Mucosa of descending colon (tissue), 3 donors: ENCODE measurements around the gene PLPP6. TPM values are rescaled to one million over a fixed set of nuclear protein-coding genes. Genes with fewer than 3 reads are reported as not detected.

Experiments used
- ATAC-seq: fragments of 200-7000 bp; cut with Tn5 transposase; one replicate; pipeline ENCODE4 v1.9.1; 2020; ENCODE audit warnings: mild to moderate bottlenecking, moderate library complexity
- DNase-seq, 3 donors: peaks; one replicate each; pipeline ENCODE4 v3.0.0-alpha.2; 2020
- H3K36me3 ChIP-seq: fragments of 200-600 bp; one replicate; pipeline ENCODE4 v1.8.0; 2021; ENCODE audit warnings: low read depth, mild to moderate bottlenecking
- H3K4me1 ChIP-seq: fragments of 200-600 bp; one replicate; pipeline ENCODE4 v1.8.0; 2021; ENCODE audit warnings: low read depth, mild to moderate bottlenecking
- H3K4me3 ChIP-seq: fragments of 200-600 bp; one replicate; pipeline ENCODE4 v1.8.0; 2021; ENCODE audit warnings: mild to moderate bottlenecking
- H3K9me3 ChIP-seq: fragments of 200-600 bp; one replicate; pipeline ENCODE4 v1.8.0; 2021; ENCODE audit warnings: mild to moderate bottlenecking
- intact Hi-C, 2 donors: fragments of 100-400 bp; cut with DNase I in 1 of 2; cut with micrococcal nuclease in 1 of 2; formaldehyde crosslinking; loops; one replicate each; pipeline versions ENCODE4 v1.11.0 to v1.11.1; 2022; cut with DNase I, micrococcal nuclease
- total RNA-seq, 3 donors: library from RNA; stranded (reverse); fragmentation: NEBNext Ultra II Directional in 2 of 3; extraction: Animal tissue kit (Norgen Biotek cat#: 25700) in 2 of 3; gene quantifications; one replicate each; pipeline versions ENCODE4 v1.2.1 to v1.2.4, GENCODE V29; 2021 to 2023
- TF ChIP-seq, protein P1 (sequence below): fragments of 200-600 bp; IDR thresholded peaks from one replicate; pipeline ENCODE4 v1.8.0; 2022; ENCODE audit warnings: antibody characterized with exemption, mild to moderate bottlenecking
- donor health status: DM: no; HTN: no; CAD: no; lungs with moderate emphysema.
- donor health status: DM: no; HTN: no; CAD: no.
- donor health status: DM: no; HTN: yes; CAD: no.

PLPP6 gene
- total RNA-seq, 3 donors from 2014 or later = 9.5 to 21.5 (median 17.2) TPM

DNA sequence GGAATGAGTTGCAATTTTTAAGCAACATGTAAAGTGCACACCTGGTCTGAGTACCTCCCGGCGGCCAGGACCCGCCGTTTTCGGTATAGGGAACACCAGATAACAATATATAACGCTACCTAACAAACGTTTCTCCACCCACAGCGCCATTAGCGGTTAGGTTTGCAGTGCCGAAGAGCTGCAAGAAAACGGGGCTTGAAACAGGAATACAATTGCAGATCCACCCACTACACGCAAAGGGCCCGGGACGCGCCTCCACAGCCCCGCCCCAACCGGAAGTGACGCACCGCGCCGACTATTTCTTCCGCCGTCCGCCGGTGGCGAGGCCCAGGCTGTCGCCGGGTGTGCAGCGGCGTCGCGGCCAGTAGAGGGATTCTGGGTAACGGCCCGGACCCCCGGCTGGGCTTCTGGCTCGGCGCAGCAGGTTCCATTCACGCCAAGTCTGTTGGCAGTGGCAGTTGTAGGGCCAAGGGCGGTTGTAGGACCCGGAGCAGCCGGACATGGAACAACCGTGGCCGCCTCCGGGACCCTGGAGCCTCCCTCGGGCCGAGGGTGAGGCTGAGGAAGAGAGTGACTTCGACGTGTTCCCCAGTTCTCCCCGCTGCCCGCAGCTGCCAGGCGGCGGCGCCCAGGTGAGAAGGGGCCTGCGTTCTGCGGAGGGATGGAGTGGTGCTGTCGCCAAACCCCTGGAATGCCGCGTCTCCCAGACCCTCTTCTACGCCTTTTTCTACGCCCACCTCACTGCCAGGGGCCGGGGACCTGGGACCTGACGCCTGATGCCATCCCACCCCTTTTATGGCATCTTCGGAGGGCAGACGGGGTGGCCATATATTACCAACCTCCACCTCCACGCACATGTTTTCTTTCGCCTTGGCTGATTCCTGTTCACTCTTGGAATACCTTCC, 17.4 kb downstream of the PLPP6 start, which contains the start of gene CDC37L1:
CDC37L1 (plus strand) TSS at position 302 of the 905 bp plus-strand sequence; CDS start at position 501, 199 bp downstream.
- H3K9me3 ChIP-seq = no peaks in the 10 kb centered on the region
- no peaks in the 10 kb centered on the region for H3K36me3 ChIP-seq
- intact Hi-C loops = no loop called here
- peaks cover 26% of the 10 kb centered on the region for H3K4me1 ChIP-seq
- DNase-seq (peak; percentile 99 to 100 (median 100)), ATAC-seq (peak; percentile 97)
- TF ChIP-seq, protein P1, sequence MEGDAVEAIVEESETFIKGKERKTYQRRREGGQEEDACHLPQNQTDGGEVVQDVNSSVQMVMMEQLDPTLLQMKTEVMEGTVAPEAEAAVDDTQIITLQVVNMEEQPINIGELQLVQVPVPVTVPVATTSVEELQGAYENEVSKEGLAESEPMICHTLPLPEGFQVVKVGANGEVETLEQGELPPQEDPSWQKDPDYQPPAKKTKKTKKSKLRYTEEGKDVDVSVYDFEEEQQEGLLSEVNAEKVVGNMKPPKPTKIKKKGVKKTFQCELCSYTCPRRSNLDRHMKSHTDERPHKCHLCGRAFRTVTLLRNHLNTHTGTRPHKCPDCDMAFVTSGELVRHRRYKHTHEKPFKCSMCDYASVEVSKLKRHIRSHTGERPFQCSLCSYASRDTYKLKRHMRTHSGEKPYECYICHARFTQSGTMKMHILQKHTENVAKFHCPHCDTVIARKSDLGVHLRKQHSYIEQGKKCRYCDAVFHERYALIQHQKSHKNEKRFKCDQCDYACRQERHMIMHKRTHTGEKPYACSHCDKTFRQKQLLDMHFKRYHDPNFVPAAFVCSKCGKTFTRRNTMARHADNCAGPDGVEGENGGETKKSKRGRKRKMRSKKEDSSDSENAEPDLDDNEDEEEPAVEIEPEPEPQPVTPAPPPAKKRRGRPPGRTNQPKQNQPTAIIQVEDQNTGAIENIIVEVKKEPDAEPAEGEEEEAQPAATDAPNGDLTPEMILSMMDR = peak; percentile 69
- peak within 1 kb of the TSS; percentile 50 for H3K4me3 ChIP-seq

DNA sequence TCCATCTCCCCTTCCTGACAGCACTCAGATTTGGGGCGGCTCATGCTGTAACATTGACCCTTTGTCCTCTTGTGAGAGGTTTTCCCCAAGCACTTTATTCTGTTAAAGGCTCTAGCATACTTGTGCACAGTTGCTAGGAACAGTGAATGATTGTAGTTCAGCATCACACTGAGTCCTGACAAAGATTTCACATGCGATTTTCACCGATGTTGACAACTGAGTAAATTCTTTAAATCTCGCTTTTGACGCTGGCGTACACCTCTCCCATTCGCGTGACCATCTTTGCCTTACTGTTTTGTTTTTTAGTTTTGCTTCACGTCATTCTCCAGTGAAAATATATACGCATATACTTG, 18.1 kb downstream of the PLPP6 start:
- intact Hi-C loops = no loop called here
- H3K36me3 ChIP-seq = no peaks in the 10 kb centered on the region
- DNase-seq (no peak), ATAC-seq (no peak)
- H3K4me3 ChIP-seq = peak overlapping the region; percentile 50
- H3K4me1 ChIP-seq = peaks cover 27% of the 10 kb centered on the region
- H3K9me3 ChIP-seq = no peaks in the 10 kb centered on the region
- TF ChIP-seq, protein P1 = no peak

DNA sequence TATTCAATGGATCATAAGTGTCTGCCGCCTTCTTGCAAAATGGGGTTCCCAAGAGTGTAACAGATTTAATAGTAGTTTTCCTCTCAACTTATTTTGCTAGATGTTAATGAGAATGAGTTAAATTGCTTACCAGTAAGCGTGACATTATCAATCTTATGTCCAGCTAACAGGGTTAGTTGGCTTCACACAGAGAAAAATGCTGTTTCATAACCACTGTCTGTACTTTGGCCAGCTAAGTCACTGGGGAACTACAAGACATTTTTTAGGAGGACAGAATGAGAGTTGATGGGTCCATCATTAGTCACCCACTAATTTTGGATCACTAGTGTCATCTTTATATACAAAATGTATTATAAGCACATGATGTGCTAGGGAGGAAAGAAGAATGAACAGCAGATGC, 18.7 kb downstream of the PLPP6 start:
- H3K9me3 ChIP-seq = no peaks in the 10 kb centered on the region
- TF ChIP-seq, protein P1 = no peak
- intact Hi-C loops = no loop called here
- DNase-seq = no peak
- H3K36me3 ChIP-seq = no peaks in the 10 kb centered on the region
- no peak overlapping the region for H3K4me3 ChIP-seq
- peaks cover 27% of the 10 kb centered on the region for H3K4me1 ChIP-seq
- ATAC-seq = no peak

DNA sequence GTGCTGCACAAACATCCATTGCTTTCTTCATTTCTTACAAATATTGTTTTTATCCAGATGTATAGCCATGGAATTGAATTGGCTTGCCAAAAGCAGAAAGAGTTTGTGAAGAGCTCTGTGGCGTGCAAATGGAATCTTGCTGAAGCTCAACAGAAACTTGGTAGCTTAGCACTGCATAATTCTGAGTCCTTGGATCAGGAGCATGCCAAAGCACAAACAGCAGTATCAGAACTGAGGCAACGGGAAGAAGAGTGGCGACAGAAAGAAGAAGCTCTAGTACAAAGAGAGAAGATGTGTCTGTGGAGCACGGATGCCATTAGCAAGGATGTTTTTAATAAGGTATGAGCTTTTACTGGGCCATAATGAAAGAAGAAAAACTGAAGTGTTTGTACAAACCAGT, 22.7 kb downstream of the PLPP6 start:
- TF ChIP-seq, protein P1 = no peak
- ATAC-seq (no peak), DNase-seq (no peak)
- Histone ChIP-seq H3K4me1 (peaks cover 15% of the 10 kb centered on the region), H3K4me3 (no peak overlapping the region), H3K36me3 (no peaks in the 10 kb centered on the region), H3K9me3 (no peaks in the 10 kb centered on the region)
- intact Hi-C loops = no loop called here

DNA sequence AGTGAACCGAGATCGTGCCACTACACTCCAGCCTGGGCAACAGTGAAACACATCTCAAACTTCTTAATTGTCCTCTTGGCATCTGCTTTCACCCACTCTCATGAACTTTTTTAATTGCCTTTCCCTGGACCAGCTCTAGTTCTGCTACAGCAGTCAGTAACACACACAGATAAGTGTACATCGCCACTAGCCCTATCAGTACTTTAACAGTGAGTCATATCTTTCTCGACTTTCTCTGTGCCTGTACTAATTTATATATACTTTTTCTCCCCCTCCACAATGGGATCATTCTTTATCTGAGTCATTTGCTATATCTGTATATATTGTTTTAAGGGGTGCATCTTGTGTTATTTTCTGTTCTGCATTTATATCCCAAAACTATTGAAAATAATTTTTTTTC, 24.0 kb downstream of the PLPP6 start:
- intact Hi-C loops = no loop called here
- peaks cover 9% of the 10 kb centered on the region for H3K4me1 ChIP-seq
- no peaks in the 10 kb centered on the region for H3K36me3 ChIP-seq
- ATAC-seq (no peak), DNase-seq (no peak)
- TF ChIP-seq, protein P1 = no peak
- no peak overlapping the region for H3K4me3 ChIP-seq
- H3K9me3 ChIP-seq = no peaks in the 10 kb centered on the region
